ENCODE results near the gene AGK.

GRCh38 chr7:141698247-141699015 is 147.2 kb downstream of the AGK start:
- TF ChIP-seq CTCF (IDR thresholded peaks at IDR 0.05), result no peak
- no peak for TF ChIP-seq POLR2A (IDR thresholded peaks at IDR 0.05)

Measured in uterus (tissue), 2 donors.